SK-N-SH treated with all-trans-retinoic acid at 6 μM for 48 hours (cell line): ENCODE measurements around the gene MRPL53.

Experiments used
- ATAC-seq: fragments of 200-7000 bp; cut with Tn5 transposase; 3 replicates; pipeline ENCODE4 v1.9.1; 2020; ENCODE audit warnings: mild to moderate bottlenecking, moderate library complexity
- ARNTL ChIP-seq: fragments of 450-650 bp; formaldehyde crosslinking; IDR thresholded peaks from 2 replicates; pipeline ENCODE4 v1.5.0; 2020; ENCODE audit warnings: low read depth, mild to moderate bottlenecking, moderate library complexity, borderline replicate concordance
- BACH2 ChIP-seq: fragments of 250-450 bp; sonication (Bioruptor Pico); IDR thresholded peaks from 2 replicates; pipeline ENCODE4 v1.9.0; 2021; ENCODE audit warnings: mild to moderate bottlenecking, borderline replicate concordance
- CREB5 ChIP-seq: fragments of 250-450 bp; sonication (Bioruptor Pico); IDR thresholded peaks from 2 replicates; pipeline ENCODE4 v1.5.1; 2020; ENCODE audit warnings: low read depth, mild to moderate bottlenecking, moderate library complexity
- CSDC2 ChIP-seq: fragments of 250-450 bp; sonication (Bioruptor Pico); IDR thresholded peaks from 2 replicates; pipeline ENCODE4 v1.5.0; 2020; ENCODE audit warnings: mild to moderate bottlenecking, moderate library complexity
- CSRNP3 ChIP-seq: fragments of 250-450 bp; sonication (Bioruptor Pico); IDR thresholded peaks from 2 replicates; pipeline ENCODE4 v1.5.1; 2021; ENCODE audit warnings: mild to moderate bottlenecking, moderate library complexity
- ESRRG ChIP-seq: fragments of 250-450 bp; sonication (Bioruptor Pico); IDR thresholded peaks from 2 replicates; pipeline ENCODE4 v1.6.1; 2021; ENCODE audit warnings: mild to moderate bottlenecking
- GLIS3 ChIP-seq: fragments of 250-450 bp; sonication (Bioruptor Pico); IDR thresholded peaks from 2 replicates; pipeline ENCODE4 v1.5.0; 2020; ENCODE audit warnings: mild to moderate bottlenecking, moderate library complexity
- ISL1 ChIP-seq: fragments of 250-450 bp; sonication (Bioruptor Pico); IDR thresholded peaks from 2 replicates; pipeline ENCODE4 v2.1.2; 2022; ENCODE audit warnings: mild to moderate bottlenecking, moderate library complexity
- OSR1 ChIP-seq: fragments of 250-450 bp; sonication (Bioruptor Pico); IDR thresholded peaks from 2 replicates; pipeline ENCODE4 v1.8.0; 2022; ENCODE audit warnings: moderate library complexity, mild to moderate bottlenecking, inconsistent platforms
- PATZ1 ChIP-seq: fragments of 250-450 bp; sonication (Bioruptor Pico); IDR thresholded peaks from 2 replicates; pipeline ENCODE4 v1.8.0; 2020; ENCODE audit warnings: mild to moderate bottlenecking, moderate library complexity, borderline replicate concordance
- POU6F1 ChIP-seq: fragments of 250-450 bp; sonication (Bioruptor Pico); IDR thresholded peaks from 2 replicates; pipeline ENCODE4 v1.8.0; 2021; ENCODE audit warnings: low read depth, mild to moderate bottlenecking, moderate library complexity, borderline replicate concordance
- PPARA ChIP-seq: fragments of 250-450 bp; sonication (Bioruptor Pico); IDR thresholded peaks from 2 replicates; pipeline ENCODE4 v1.5.0; 2020; ENCODE audit warnings: mild to moderate bottlenecking, borderline replicate concordance
- RARB ChIP-seq: fragments of 250-450 bp; sonication (Bioruptor Pico); IDR thresholded peaks from 2 replicates; pipeline ENCODE4 v1.8.0; 2021; ENCODE audit warnings: mild to moderate bottlenecking, moderate library complexity
- SNAI2 ChIP-seq: fragments of 250-450 bp; sonication (Bioruptor Pico); IDR thresholded peaks from 2 replicates; pipeline ENCODE4 v1.5.0; 2020; ENCODE audit warnings: mild to moderate bottlenecking, moderate library complexity
- TCF4 ChIP-seq: fragments of 250-450 bp; sonication (Bioruptor Pico); IDR thresholded peaks from 2 replicates; pipeline ENCODE4 v1.8.0; 2021; ENCODE audit warnings: mild to moderate bottlenecking, moderate library complexity, borderline replicate concordance
- TOX ChIP-seq: fragments of 250-450 bp; sonication (Bioruptor Pico); IDR thresholded peaks from 2 replicates; pipeline ENCODE4 v1.8.0; 2021; ENCODE audit warnings: mild to moderate bottlenecking, moderate library complexity, borderline replicate concordance
- TSHZ2 ChIP-seq: fragments of 250-450 bp; sonication (Bioruptor Pico); IDR thresholded peaks from 2 replicates; pipeline ENCODE4 v1.5.0; 2020; ENCODE audit warnings: mild to moderate bottlenecking, moderate library complexity
- ZC3H10 ChIP-seq: fragments of 250-450 bp; sonication (Bioruptor Pico); IDR thresholded peaks from 2 replicates; pipeline ENCODE4 v1.5.1; 2021; ENCODE audit warnings: mild to moderate bottlenecking, moderate library complexity
- ZFP3 ChIP-seq: fragments of 250-450 bp; sonication (Bioruptor Pico); IDR thresholded peaks from 2 replicates; pipeline ENCODE4 v1.5.0; 2020; ENCODE audit warnings: mild to moderate bottlenecking, moderate library complexity
- ZFP30 ChIP-seq: fragments of 450-650 bp; formaldehyde crosslinking; IDR thresholded peaks from 2 replicates; pipeline ENCODE4 v1.5.0; 2022; ENCODE audit warnings: mild to moderate bottlenecking, moderate library complexity
- ZNF565 ChIP-seq: fragments of 450-650 bp; formaldehyde crosslinking; conservative IDR thresholded peaks from 2 replicates; pipeline ENCODE4 v1.5.0; 2020; ENCODE audit warnings: low read depth, mild to moderate bottlenecking, moderate library complexity
- ZNF70 ChIP-seq: fragments of 450-650 bp; formaldehyde crosslinking; IDR thresholded peaks from 2 replicates; pipeline ENCODE4 v1.5.0; 2020; ENCODE audit warnings: mild to moderate bottlenecking, moderate library complexity
- ZNF8 ChIP-seq: fragments of 450-650 bp; formaldehyde crosslinking; IDR thresholded peaks from 2 replicates; pipeline ENCODE4 v1.5.0; 2020; ENCODE audit warnings: mild to moderate bottlenecking, moderate library complexity

The MRPL53 gene

GRCh38 chr2:74482801-74483674, 10.6 kb upstream of the MRPL53 start, which contains the start of the genes CCDC142 and TTC31:
CCDC142 (minus strand) TSS chr2:74482998; CDS start chr2:74482837, 161 bp downstream.
TTC31 (plus strand) TSS chr2:74483081; CDS start chr2:74483096, 15 bp downstream.
- ATAC-seq = peak; percentile 93
- TF ChIP-seq CSRNP3 (CRISPR knock-in tag) = no peak
- no peak for TF ChIP-seq GLIS3 (CRISPR knock-in tag)
- TF ChIP-seq SNAI2 (CRISPR knock-in tag) = no peak
- no peak for TF ChIP-seq ISL1 (CRISPR knock-in tag)
- TF ChIP-seq POU6F1 (CRISPR knock-in tag) = no peak
- TF ChIP-seq TOX (CRISPR knock-in tag) = no peak
- 0 out of 2 replicates have a peak, but pooled peaks have one; percentile 29 for TF ChIP-seq TSHZ2 (CRISPR knock-in tag)
- TF ChIP-seq ZC3H10 (CRISPR knock-in tag) = no peak
- no peak for TF ChIP-seq CSDC2
- no peak for TF ChIP-seq CREB5 (CRISPR knock-in tag)
- no peak for TF ChIP-seq PATZ1 (CRISPR knock-in tag)
- TF ChIP-seq ZNF8 (CRISPR knock-in tag) = no peak
- no peak for TF ChIP-seq OSR1 (CRISPR knock-in tag)
- TF ChIP-seq ESRRG = no peak
- no peak for TF ChIP-seq RARB (CRISPR knock-in tag)
- peak; percentile 83; the same call in 1 of the 2 replicates for TF ChIP-seq ZNF70 (CRISPR knock-in tag)
- no peak for TF ChIP-seq TCF4 (CRISPR knock-in tag)
- no peak for TF ChIP-seq ZFP30 (CRISPR knock-in tag)
- no peak for TF ChIP-seq BACH2
- TF ChIP-seq ZFP3 (CRISPR knock-in tag) = 0 out of 2 replicates have a peak, but pooled peaks have one; percentile 9
- no peak for TF ChIP-seq ZNF565
- TF ChIP-seq PPARA (CRISPR knock-in tag) = no peak
- no peak for TF ChIP-seq ARNTL (CRISPR knock-in tag)
